Measurements from ENCODE around the gene SEMA5A. TPM values are rescaled to one million over a fixed set of nuclear protein-coding genes. Genes with fewer than 3 reads are reported as not detected.

The SEMA5A gene
- total RNA-seq, 4 donors from 2014 or later = 0.46 to 3.2 (median 1.7) TPM

GRCh38 chr5:9348401-9348996 is 197.4 kb downstream of the SEMA5A start:
- Histone ChIP-seq H3K27ac (no peak overlapping the region), H3K4me1 (no peaks in the 10 kb centered on the region), H3K36me3 (no peaks in the 10 kb centered on the region), H3K9me3 (no peaks in the 10 kb centered on the region), H3K4me3 (no peak overlapping the region), H3K27me3 (no peaks in the 10 kb centered on the region)
- ATAC-seq (no peak), DNase-seq (no peak)
- intact Hi-C loops (cut with DNase I; ENCODE audit: low total_unique reads) = no loop called here
- TF ChIP-seq, protein P1, sequence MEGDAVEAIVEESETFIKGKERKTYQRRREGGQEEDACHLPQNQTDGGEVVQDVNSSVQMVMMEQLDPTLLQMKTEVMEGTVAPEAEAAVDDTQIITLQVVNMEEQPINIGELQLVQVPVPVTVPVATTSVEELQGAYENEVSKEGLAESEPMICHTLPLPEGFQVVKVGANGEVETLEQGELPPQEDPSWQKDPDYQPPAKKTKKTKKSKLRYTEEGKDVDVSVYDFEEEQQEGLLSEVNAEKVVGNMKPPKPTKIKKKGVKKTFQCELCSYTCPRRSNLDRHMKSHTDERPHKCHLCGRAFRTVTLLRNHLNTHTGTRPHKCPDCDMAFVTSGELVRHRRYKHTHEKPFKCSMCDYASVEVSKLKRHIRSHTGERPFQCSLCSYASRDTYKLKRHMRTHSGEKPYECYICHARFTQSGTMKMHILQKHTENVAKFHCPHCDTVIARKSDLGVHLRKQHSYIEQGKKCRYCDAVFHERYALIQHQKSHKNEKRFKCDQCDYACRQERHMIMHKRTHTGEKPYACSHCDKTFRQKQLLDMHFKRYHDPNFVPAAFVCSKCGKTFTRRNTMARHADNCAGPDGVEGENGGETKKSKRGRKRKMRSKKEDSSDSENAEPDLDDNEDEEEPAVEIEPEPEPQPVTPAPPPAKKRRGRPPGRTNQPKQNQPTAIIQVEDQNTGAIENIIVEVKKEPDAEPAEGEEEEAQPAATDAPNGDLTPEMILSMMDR (IDR thresholded peaks at IDR 0.05 in 4 of 5, conservative IDR thresholded peaks at IDR 0.05 in 1 of 5) = no peak
- in situ Hi-C loops (cut with MboI; ENCODE audit: low sequenced_read_pairs in 4 of 4) = no loop called here

- intact Hi-C loops (cut with DNase I; ENCODE audit: low total_unique reads) (no loop called here), in situ Hi-C loops (cut with MboI; ENCODE audit: low sequenced_read_pairs in 4 of 4) (no loop called here)
- no peaks in the 10 kb centered on the region for H3K36me3 ChIP-seq
- TF ChIP-seq, protein P1 (IDR thresholded peaks at IDR 0.05 in 4 of 5, conservative IDR thresholded peaks at IDR 0.05 in 1 of 5) = no peak
- TF ChIP-seq POLR2A (IDR thresholded peaks at IDR 0.05) = no peak
- H3K27me3 ChIP-seq = no peaks in the 10 kb centered on the region
- DNase-seq (no peak), ATAC-seq (no peak)
- no peak overlapping the region for H3K27ac ChIP-seq
- H3K4me1 ChIP-seq = no peaks in the 10 kb centered on the region
- H3K9me3 ChIP-seq = no peaks in the 10 kb centered on the region
- H3K4me3 ChIP-seq = no peak overlapping the region
These were observed 198.2 kb downstream of the SEMA5A start for GRCh38 chr5:9347541-9348295.

GRCh38 chr5:9347032-9347431 is 198.8 kb downstream of the SEMA5A start:
- Histone ChIP-seq H3K27ac (no peak overlapping the region), H3K36me3 (no peaks in the 10 kb centered on the region), H3K9me3 (no peaks in the 10 kb centered on the region), H3K4me1 (no peaks in the 10 kb centered on the region), H3K27me3 (no peaks in the 10 kb centered on the region), H3K4me3 (no peak overlapping the region)
- in situ Hi-C loops (cut with MboI; ENCODE audit: low sequenced_read_pairs in 4 of 4) (no loop called here), intact Hi-C loops (cut with DNase I; ENCODE audit: low total_unique reads) (no loop called here)
- DNase-seq = no peak
- ATAC-seq = no peak
- no peak for TF ChIP-seq POLR2A (IDR thresholded peaks at IDR 0.05)
- TF ChIP-seq, protein P1 (IDR thresholded peaks at IDR 0.05 in 4 of 5, conservative IDR thresholded peaks at IDR 0.05 in 1 of 5) = no peak

DNA sequence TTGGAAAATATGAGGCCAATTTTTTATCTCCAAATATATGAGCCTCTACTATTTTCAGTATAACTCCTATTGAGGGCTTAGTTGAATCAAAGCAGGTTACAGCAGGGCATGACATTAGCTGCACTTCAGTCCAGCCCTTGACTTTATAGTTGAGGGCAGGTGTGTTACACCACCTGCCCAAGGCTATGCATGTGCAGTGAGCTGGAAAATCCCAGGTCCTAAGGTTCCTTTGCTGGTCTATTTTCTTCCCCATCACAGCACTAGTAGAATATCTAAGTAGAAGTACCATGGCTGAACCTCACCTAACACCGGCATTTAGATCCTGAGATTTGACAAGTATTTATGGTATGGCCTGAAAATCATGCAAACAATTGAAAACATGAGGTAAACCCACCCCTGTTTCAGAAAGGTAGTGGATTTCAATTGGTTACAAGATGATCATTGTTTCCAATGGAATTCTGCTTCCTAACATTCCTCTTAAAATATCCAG is 201.1 kb downstream of the SEMA5A start:
- Histone ChIP-seq H3K9me3 (no peaks in the 10 kb centered on the region), H3K27me3 (no peaks in the 10 kb centered on the region), H3K27ac (no peak overlapping the region), H3K4me1 (no peaks in the 10 kb centered on the region), H3K4me3 (no peak overlapping the region), H3K36me3 (no peaks in the 10 kb centered on the region)
- ATAC-seq = no peak
- TF ChIP-seq, protein P1 (IDR thresholded peaks at IDR 0.05 in 4 of 5, conservative IDR thresholded peaks at IDR 0.05 in 1 of 5) = no peak
- TF ChIP-seq POLR2A (IDR thresholded peaks at IDR 0.05) = no peak
- no peak for DNase-seq
- intact Hi-C loops (cut with DNase I; ENCODE audit: low total_unique reads) (no loop called here), in situ Hi-C loops (cut with MboI; ENCODE audit: low sequenced_read_pairs in 4 of 4) (no loop called here)

All from gastrocnemius medialis (tissue), 4 donors.